Left lung (tissue), 10 donors: ENCODE results near the gene KRTAP4-4. TPM values are rescaled to one million over a fixed set of nuclear protein-coding genes. Genes with fewer than 3 reads are reported as not detected.

Source experiments
- ATAC-seq: fragments of 200-7000 bp; cut with Tn5 transposase; one replicate; pipeline ENCODE4 v1.9.1; 2020; ENCODE audit warnings: moderate library complexity
- DNase-seq, 4 donors: peaks; one replicate each; pipeline ENCODE4 v3.0.0-alpha.2; 2013 to 2020
- H3K27ac ChIP-seq, 2 donors: fragments of 200-600 bp; sonication (generic) in 1 of 2; one replicate each; pipeline versions ENCODE4 v1.5.0 to v1.8.0; 2020 to 2021
- H3K27me3 ChIP-seq, 2 donors: fragments of 200-600 bp; sonication (generic) in 1 of 2; one replicate each; pipeline versions ENCODE4 v1.5.0 to v1.8.0; 2020 to 2021
- H3K36me3 ChIP-seq, 2 donors: fragments of 200-600 bp; sonication (generic) in 1 of 2; one replicate each; pipeline versions ENCODE4 v1.5.0 to v1.8.0; 2020 to 2021
- H3K4me1 ChIP-seq, 2 donors: fragments of 200-600 bp; one replicate each; pipeline ENCODE4 v1.8.0; 2021
- H3K4me3 ChIP-seq, 2 donors: fragments of 200-600 bp; sonication (generic) in 1 of 2; one replicate each; pipeline versions ENCODE4 v1.5.0 to v1.8.0; 2020 to 2021; ENCODE audit warnings: mild to moderate bottlenecking in 1 of 2
- H3K9me3 ChIP-seq, 2 donors: fragments of 200-600 bp; sonication (generic) in 1 of 2; one replicate each; pipeline versions ENCODE4 v1.5.0 to v1.8.0; 2020 to 2021
- intact Hi-C, 2 donors: fragments of 100-400 bp; cut with DNase I; formaldehyde crosslinking; loops; one replicate each; pipeline versions ENCODE4 v1.11.2 to v1.14.2; 2022
- polyA plus RNA-seq, 6 donors: library from polyadenylated mRNA; unstranded; fragments of 120-200 nt; gene quantifications; one replicate each; pipeline ENCODE4 v1.2.1, GENCODE V29; 2013; ENCODE audit not compliant: insufficient read length in 6 of 6
- total RNA-seq, 2 donors: library from RNA; stranded (reverse); fragmentation: NEBNext Ultra II Directional; extraction: Animal tissue kit (Norgen Biotek cat#: 25700); gene quantifications; one replicate each; pipeline ENCODE4 v1.2.1, GENCODE V29; 2021
- TF ChIP-seq, protein P1 (sequence below), 2 donors: fragments of 200-600 bp; sonication (generic) in 1 of 2; IDR thresholded peaks; one replicate each; pipeline versions ENCODE4 v1.5.0 to v1.8.0; 2021; ENCODE audit warnings: antibody characterized with exemption in 2 of 2
- donor health status: DM: no; HTN: yes; CAD: no.
- donor health status: DM: no; HTN: no; CAD: no.

Gene KRTAP4-4
- total and polyA plus RNA-seq, 8 donors = not detected

DNA sequence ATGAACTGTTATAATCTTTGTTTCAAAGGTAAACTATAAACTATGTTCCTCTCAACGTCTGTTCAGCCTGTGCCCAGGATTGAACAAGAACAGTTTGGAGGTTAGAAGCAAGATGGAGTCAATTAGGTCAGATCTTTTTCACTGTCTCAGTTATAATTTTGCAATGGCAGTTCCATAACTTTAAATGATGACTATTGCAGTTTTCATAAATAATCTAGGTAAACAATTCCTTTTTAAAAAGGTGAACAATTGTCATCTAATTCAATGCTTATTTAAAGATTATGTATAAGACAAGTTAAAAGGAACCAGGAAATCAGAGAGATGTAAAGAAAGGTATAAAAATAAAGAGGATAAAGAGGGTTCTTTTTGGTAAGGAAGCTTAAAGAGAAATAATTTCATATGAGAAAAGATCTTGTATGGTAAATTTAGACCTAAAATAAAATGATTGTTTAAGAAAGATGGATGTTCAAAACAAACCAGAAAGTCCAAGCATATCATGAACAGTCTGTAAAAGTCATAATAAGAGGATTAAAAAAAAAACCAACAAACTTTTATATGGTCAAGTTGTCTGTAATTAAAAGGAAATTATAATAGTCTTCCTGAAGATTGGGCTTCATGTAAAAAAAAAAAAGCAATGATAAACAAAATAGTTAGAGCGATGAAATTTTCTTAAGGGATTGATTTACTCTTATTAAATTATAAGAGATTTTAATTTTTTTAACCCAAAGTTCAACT, 49.2 kb downstream of the KRTAP4-4 start:
- no peak for DNase-seq
- no peaks in the 10 kb centered on the region for H3K4me1 ChIP-seq
- no peaks in the 10 kb centered on the region for H3K36me3 ChIP-seq
- TF ChIP-seq, protein P1, sequence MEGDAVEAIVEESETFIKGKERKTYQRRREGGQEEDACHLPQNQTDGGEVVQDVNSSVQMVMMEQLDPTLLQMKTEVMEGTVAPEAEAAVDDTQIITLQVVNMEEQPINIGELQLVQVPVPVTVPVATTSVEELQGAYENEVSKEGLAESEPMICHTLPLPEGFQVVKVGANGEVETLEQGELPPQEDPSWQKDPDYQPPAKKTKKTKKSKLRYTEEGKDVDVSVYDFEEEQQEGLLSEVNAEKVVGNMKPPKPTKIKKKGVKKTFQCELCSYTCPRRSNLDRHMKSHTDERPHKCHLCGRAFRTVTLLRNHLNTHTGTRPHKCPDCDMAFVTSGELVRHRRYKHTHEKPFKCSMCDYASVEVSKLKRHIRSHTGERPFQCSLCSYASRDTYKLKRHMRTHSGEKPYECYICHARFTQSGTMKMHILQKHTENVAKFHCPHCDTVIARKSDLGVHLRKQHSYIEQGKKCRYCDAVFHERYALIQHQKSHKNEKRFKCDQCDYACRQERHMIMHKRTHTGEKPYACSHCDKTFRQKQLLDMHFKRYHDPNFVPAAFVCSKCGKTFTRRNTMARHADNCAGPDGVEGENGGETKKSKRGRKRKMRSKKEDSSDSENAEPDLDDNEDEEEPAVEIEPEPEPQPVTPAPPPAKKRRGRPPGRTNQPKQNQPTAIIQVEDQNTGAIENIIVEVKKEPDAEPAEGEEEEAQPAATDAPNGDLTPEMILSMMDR (IDR thresholded peaks at IDR 0.05) = no peak
- no peak for ATAC-seq
- no peaks in the 10 kb centered on the region for H3K9me3 ChIP-seq
- H3K27me3 ChIP-seq = peaks cover 0 to 7% of the 10 kb centered on the region in 2 donors
- no peak overlapping the region for H3K4me3 ChIP-seq
- H3K27ac ChIP-seq = no peak overlapping the region
- intact Hi-C loops = no loop called here

Other genes with a start within 250 kb of the KRTAP4-4 start
Only the 30 nearest of the 40 such genes appear.
- gene KRTAP3-1, start 151.6 kb downstream of the KRTAP4-4 start, total RNA-seq = not detected
- not detected for gene KRTAP3-1, start 151.6 kb downstream of the KRTAP4-4 start, polyA plus RNA-seq
- gene KRTAP1-5, start 133.5 kb downstream of the KRTAP4-4 start, total RNA-seq = not detected
- gene KRTAP1-5, start 133.5 kb downstream of the KRTAP4-4 start, polyA plus RNA-seq = not detected
- gene KRTAP1-4, start 130.6 kb downstream of the KRTAP4-4 start, total RNA-seq = not detected
- gene KRTAP1-4, start 130.6 kb downstream of the KRTAP4-4 start, polyA plus RNA-seq = not detected
- gene KRTAP1-3, start 125.9 kb downstream of the KRTAP4-4 start, total RNA-seq = not detected
- not detected for gene KRTAP1-3, start 125.9 kb downstream of the KRTAP4-4 start, polyA plus RNA-seq
- gene KRTAP1-1, start 119.3 kb downstream of the KRTAP4-4 start, total RNA-seq = not detected
- not detected for gene KRTAP1-1, start 119.3 kb downstream of the KRTAP4-4 start, polyA plus RNA-seq
- not detected for gene KRTAP2-1, start 113.4 kb downstream of the KRTAP4-4 start, total RNA-seq
- gene KRTAP2-1, start 113.4 kb downstream of the KRTAP4-4 start, polyA plus RNA-seq = not detected
- not detected for gene KRTAP2-2, start 105.5 kb downstream of the KRTAP4-4 start, total RNA-seq
- gene KRTAP2-2, start 105.5 kb downstream of the KRTAP4-4 start, polyA plus RNA-seq = not detected
- 1 to 10 TPM in 1 of 2 donors, not detected in 1; 1.2 TPM for gene KRTAP2-3, start 100.6 kb downstream of the KRTAP4-4 start, total RNA-seq
- not detected for gene KRTAP2-3, start 100.6 kb downstream of the KRTAP4-4 start, polyA plus RNA-seq
- gene KRTAP2-4, start 94.9 kb downstream of the KRTAP4-4 start, total RNA-seq = not detected
- not detected for gene KRTAP2-4, start 94.9 kb downstream of the KRTAP4-4 start, polyA plus RNA-seq
- gene KRTAP4-7, start 76.6 kb downstream of the KRTAP4-4 start, total RNA-seq = not detected
- gene KRTAP4-7, start 76.6 kb downstream of the KRTAP4-4 start, polyA plus RNA-seq = not detected
- not detected for gene KRTAP4-8, start 62.6 kb downstream of the KRTAP4-4 start, total RNA-seq
- not detected for gene KRTAP4-8, start 62.6 kb downstream of the KRTAP4-4 start, polyA plus RNA-seq
- gene KRTAP4-16, start 58.5 kb downstream of the KRTAP4-4 start, total RNA-seq = not detected
- gene KRTAP4-16, start 58.5 kb downstream of the KRTAP4-4 start, polyA plus RNA-seq = not detected
- not detected for gene KRTAP4-9, start 55.4 kb downstream of the KRTAP4-4 start, total RNA-seq
- gene KRTAP4-9, start 55.4 kb downstream of the KRTAP4-4 start, polyA plus RNA-seq = not detected
- gene KRTAP4-11, start 42.4 kb downstream of the KRTAP4-4 start, total RNA-seq = not detected
- under 1 TPM in 1 of 6 donors, not detected in 5; 0.23 TPM for gene KRTAP4-11, start 42.4 kb downstream of the KRTAP4-4 start, polyA plus RNA-seq
- not detected for gene KRTAP4-12, start 36.6 kb downstream of the KRTAP4-4 start, total RNA-seq
- gene KRTAP4-12, start 36.6 kb downstream of the KRTAP4-4 start, polyA plus RNA-seq = not detected
- not detected for gene KRTAP4-6, start 20.2 kb downstream of the KRTAP4-4 start, total RNA-seq
- gene KRTAP4-6, start 20.2 kb downstream of the KRTAP4-4 start, polyA plus RNA-seq = not detected
- not detected for gene KRTAP4-5, start 10.9 kb downstream of the KRTAP4-4 start, total RNA-seq
- gene KRTAP4-5, start 10.9 kb downstream of the KRTAP4-4 start, polyA plus RNA-seq = not detected
- not detected for gene KRTAP4-3, start 7.5 kb upstream of the KRTAP4-4 start, total RNA-seq
- gene KRTAP4-3, start 7.5 kb upstream of the KRTAP4-4 start, polyA plus RNA-seq = not detected
- gene KRTAP4-2, start 17.5 kb upstream of the KRTAP4-4 start, total RNA-seq = not detected
- gene KRTAP4-2, start 17.5 kb upstream of the KRTAP4-4 start, polyA plus RNA-seq = not detected
- not detected for gene KRTAP4-1, start 24.2 kb upstream of the KRTAP4-4 start, total RNA-seq
- not detected for gene KRTAP4-1, start 24.2 kb upstream of the KRTAP4-4 start, polyA plus RNA-seq
- gene KRTAP9-1, start 29.1 kb upstream of the KRTAP4-4 start, total RNA-seq = not detected
- gene KRTAP9-1, start 29.1 kb upstream of the KRTAP4-4 start, polyA plus RNA-seq = not detected
- not detected for gene KRTAP9-2, start 65.9 kb upstream of the KRTAP4-4 start, total RNA-seq
- gene KRTAP9-2, start 65.9 kb upstream of the KRTAP4-4 start, polyA plus RNA-seq = not detected
- not detected for gene KRTAP9-3, start 71.7 kb upstream of the KRTAP4-4 start, total RNA-seq
- gene KRTAP9-3, start 71.7 kb upstream of the KRTAP4-4 start, polyA plus RNA-seq = not detected
- gene KRTAP9-8, start 77.3 kb upstream of the KRTAP4-4 start, total RNA-seq = not detected
- not detected for gene KRTAP9-8, start 77.3 kb upstream of the KRTAP4-4 start, polyA plus RNA-seq
- not detected for gene KRTAP9-4, start 88.9 kb upstream of the KRTAP4-4 start, total RNA-seq
- not detected for gene KRTAP9-4, start 88.9 kb upstream of the KRTAP4-4 start, polyA plus RNA-seq
- not detected for gene KRTAP9-9, start 94.6 kb upstream of the KRTAP4-4 start, total RNA-seq
- gene KRTAP9-9, start 94.6 kb upstream of the KRTAP4-4 start, polyA plus RNA-seq = not detected
- not detected for gene KRTAP9-6, start 104.6 kb upstream of the KRTAP4-4 start, total RNA-seq
- gene KRTAP9-6, start 104.6 kb upstream of the KRTAP4-4 start, polyA plus RNA-seq = under 1 TPM in 3 of 6 donors, not detected in 3; 0.13 to 0.25 (median 0.23) TPM
- gene KRTAP9-7, start 115.0 kb upstream of the KRTAP4-4 start, total RNA-seq = not detected
- gene KRTAP9-7, start 115.0 kb upstream of the KRTAP4-4 start, polyA plus RNA-seq = not detected
- gene KRTAP29-1, start 142.1 kb upstream of the KRTAP4-4 start, total RNA-seq = not detected
- gene KRTAP29-1, start 142.1 kb upstream of the KRTAP4-4 start, polyA plus RNA-seq = not detected
- not detected for gene KRTAP16-1, start 148.6 kb upstream of the KRTAP4-4 start, total RNA-seq
- gene KRTAP16-1, start 148.6 kb upstream of the KRTAP4-4 start, polyA plus RNA-seq = not detected